Stimulated activated CD4-positive, alpha-beta T cell treated with anti-CD3 and anti-CD28 coated beads, Interleukin-15, amount 100 ng/mL, for 48 hours (primary cell): ENCODE results near the gene HDC.

Experiments
- DNase-seq, 2 donors: peaks; one replicate each; pipeline ENCODE4 v3.0.0-alpha.2; 2020; ENCODE audit warnings: low read depth in 2 of 2

The HDC gene

GRCh38 chr15:50265620-50266019, at the start of gene HDC:
HDC (minus strand) TSS chr15:50265726; CDS start chr15:50265623, 103 bp downstream.
- no peak for DNase-seq

GRCh38 chr15:50312636-50313035, 47.1 kb upstream of the HDC start:
- DNase-seq, result no peak

GRCh38 chr15:50307799-50308198, 42.3 kb upstream of the HDC start:
- DNase-seq, result no peak

GRCh38 chr15:50304836-50305235, 39.3 kb upstream of the HDC start:
- no peak for DNase-seq

- DNase-seq, result no peak
These were observed 37.1 kb upstream of the HDC start for GRCh38 chr15:50302581-50302980.

GRCh38 chr15:50298340-50298739, 32.8 kb upstream of the HDC start:
- DNase-seq, result no peak

GRCh38 chr15:50295966-50296365, 30.4 kb upstream of the HDC start:
- no peak for DNase-seq

GRCh38 chr15:50289749-50290148, 24.2 kb upstream of the HDC start:
- no peak for DNase-seq

- no peak for DNase-seq
These were observed 22.0 kb upstream of the HDC start for GRCh38 chr15:50287324-50288116.

GRCh38 chr15:50281427-50281826, 15.9 kb upstream of the HDC start:
- DNase-seq, result no peak

GRCh38 chr15:50280271-50280670, 14.7 kb upstream of the HDC start:
- no peak for DNase-seq

GRCh38 chr15:50278496-50278895, 13.0 kb upstream of the HDC start:
- DNase-seq, result no peak

GRCh38 chr15:50277370-50277769, 11.8 kb upstream of the HDC start:
- no peak for DNase-seq

GRCh38 chr15:50275908-50276307, 10.4 kb upstream of the HDC start:
- no peak for DNase-seq

GRCh38 chr15:50275091-50275490, 9.6 kb upstream of the HDC start:
- no peak for DNase-seq

GRCh38 chr15:50267577-50267976, 2.1 kb upstream of the HDC start:
- no peak for DNase-seq

GRCh38 chr15:50262533-50262932, 3.0 kb downstream of the HDC start:
- DNase-seq, result peak in 1 of 2 donors; percentile 36

GRCh38 chr15:50261981-50262380, 3.5 kb downstream of the HDC start:
- DNase-seq, result no peak

GRCh38 chr15:50260969-50261496, 4.5 kb downstream of the HDC start:
- DNase-seq, result no peak

GRCh38 chr15:50259276-50259675, 6.2 kb downstream of the HDC start:
- DNase-seq, result no peak

GRCh38 chr15:50257924-50258323, 7.6 kb downstream of the HDC start:
- no peak for DNase-seq

- DNase-seq, result no peak
These were observed 8.2 kb downstream of the HDC start for GRCh38 chr15:50257332-50257731.

GRCh38 chr15:50256188-50257041, 9.1 kb downstream of the HDC start:
- no peak for DNase-seq
